A549 (cell line): ENCODE data around the gene ESPNL. TPM values are rescaled to one million over a fixed set of nuclear protein-coding genes. Genes with fewer than 3 reads are reported as not detected.

Experiments
- ATAC-seq, 2 experiments: fragments of 200-7000 bp in 1 of 2; fragments of >200 bp in 1 of 2; cut with Nextera tagmentation in 1 of 2; cut with Tn5 transposase in 1 of 2; 3 replicates each; pipeline versions ENCODE4 v1.8.0 to v1.9.1; 2018 to 2020; ENCODE audit warnings: mild to moderate bottlenecking in 1 of 2, moderate library complexity in 1 of 2
- CTCF ChIA-PET: fragments of 300-600 bp; sonication (Branson Sonifier 250); formaldehyde crosslinking; extraction: SDS; loops from one replicate; lab custom pipeline; 2021; ENCODE audit warnings: antibody characterized with exemption, inconsistent platforms; lab: Yijun Ruan, JAX
- POLR2A ChIA-PET: fragments of 350-600 bp; formaldehyde crosslinking; extraction: SDS; loops from one replicate; lab custom pipeline; 2021; ENCODE audit warnings: antibody characterized with exemption, inconsistent platforms; lab: Yijun Ruan, JAX
- DNase-seq, 2 experiments: peaks; one replicate each; pipeline versions ENCODE4 v3.0.0 to v3.0.0-alpha.2; 2011 to 2016; ENCODE audit warnings: low read depth in 1 of 2, low spot score in 1 of 2
- FAIRE-seq: peaks from 2 replicates; lab custom pipeline; 2011; peaks lifted over from hg19 to GRCh38; lab: Jason Lieb, UNC
- H3K27ac ChIP-seq, 2 experiments: fragments of >200 bp; sonication (Bioruptor Twin); formaldehyde crosslinking; 3 replicates each; pipeline ENCODE4 v1.5.1; 2016 to 2017
- H3K4me1 ChIP-seq: fragments of >200 bp; sonication (Bioruptor Twin); formaldehyde crosslinking; 3 replicates; pipeline ENCODE4 v1.6.1; 2016
- H3K4me2 ChIP-seq: fragments of >200 bp; sonication (Bioruptor Twin); formaldehyde crosslinking; 3 replicates; pipeline ENCODE4 v1.6.1; 2016
- H3K4me3 ChIP-seq: fragments of >200 bp; sonication (Bioruptor Twin); formaldehyde crosslinking; 3 replicates; pipeline ENCODE4 v1.5.1; 2016
- H3K9me3 ChIP-seq: fragments of >200 bp; sonication (Bioruptor Twin); formaldehyde crosslinking; 3 replicates; pipeline ENCODE4 v1.6.1; 2016
- CBX8 ChIP-seq: fragments of 200-600 bp; sonication (generic); IDR thresholded peaks from 2 replicates; pipeline ENCODE4 v1.6.1; 2016
- EP300 ChIP-seq, 2 experiments: fragments of >200 bp; sonication (Bioruptor Twin); formaldehyde crosslinking; IDR thresholded peaks; 2 replicates in 1 of 2; 3 replicates in 1 of 2; pipeline ENCODE4 v1.6.1; 2016 to 2017
- ESRRA ChIP-seq: fragments of 150-350 bp; IDR thresholded peaks from 2 replicates; pipeline ENCODE4 v1.6.1; 2014; ENCODE audit warnings: mild to moderate bottlenecking, low read length, borderline replicate concordance
- FOSB ChIP-seq: fragments of 250-450 bp; sonication (Bioruptor Pico); IDR thresholded peaks from 2 replicates; pipeline ENCODE4 v1.5.0; 2020; ENCODE audit warnings: mild to moderate bottlenecking, moderate library complexity
- HEYL ChIP-seq: fragments of 250-450 bp; sonication (Bioruptor Pico); IDR thresholded peaks from 2 replicates; pipeline ENCODE4 v1.8.0; 2021; ENCODE audit warnings: mild to moderate bottlenecking, moderate library complexity
- HOXA7 ChIP-seq: fragments of 250-450 bp; sonication (Bioruptor Pico); IDR thresholded peaks from 2 replicates; pipeline ENCODE4 v1.5.0; 2020; ENCODE audit warnings: mild to moderate bottlenecking, moderate library complexity
- HOXB13 ChIP-seq: fragments of 250-450 bp; sonication (Bioruptor Pico); IDR thresholded peaks from 2 replicates; pipeline ENCODE4 v1.5.0; 2020; ENCODE audit warnings: low read depth, mild to moderate bottlenecking, moderate library complexity
- JUNB ChIP-seq: fragments of >200 bp; sonication (Bioruptor Twin); formaldehyde crosslinking; IDR thresholded peaks from 2 replicates; pipeline ENCODE4 v1.6.1; 2016
- KDM5A ChIP-seq: fragments of 200-600 bp; sonication (generic); IDR thresholded peaks from 2 replicates; pipeline ENCODE4 v1.6.1; 2016; ENCODE audit warnings: antibody characterized with exemption, mild to moderate bottlenecking
- MYC ChIP-seq: IDR thresholded peaks from 2 replicates; pipeline ENCODE4 v1.6.1; 2012; ENCODE audit warnings: mild to moderate bottlenecking, inconsistent platforms, low read length, improper control_type of control experiment, borderline replicate concordance
- NFE2L2 ChIP-seq: fragments of 150-350 bp; conservative IDR thresholded peaks from 2 replicates; pipeline ENCODE4 v1.6.1; 2014; ENCODE audit warnings: low read length
- PHF8 ChIP-seq: fragments of 200-600 bp; sonication (generic); IDR thresholded peaks from 2 replicates; pipeline ENCODE4 v1.6.1; 2016; ENCODE audit warnings: low read depth, mild to moderate bottlenecking, antibody characterized with exemption, moderate library complexity, borderline replicate concordance
- POLR2AphosphoS2 ChIP-seq: conservative IDR thresholded peaks from 2 replicates; pipeline ENCODE4 v1.6.1; 2012; ENCODE audit warnings: low read length, improper control_type of control experiment, inconsistent platforms
- RARB ChIP-seq: fragments of 250-450 bp; sonication (Bioruptor Pico); IDR thresholded peaks from 2 replicates; pipeline ENCODE4 v1.8.0; 2021; ENCODE audit warnings: mild to moderate bottlenecking, moderate library complexity
- RFX5 ChIP-seq: fragments of 450-650 bp; IDR thresholded peaks from 2 replicates; pipeline ENCODE4 v1.7.1; 2014; ENCODE audit warnings: antibody characterized with exemption, mild to moderate bottlenecking, moderate library complexity
- RNF2 ChIP-seq: fragments of 200-600 bp; sonication (generic); IDR thresholded peaks from 2 replicates; pipeline ENCODE4 v1.6.1; 2016; ENCODE audit warnings: low read depth, mild to moderate bottlenecking, antibody characterized with exemption, moderate library complexity, borderline replicate concordance
- SMC3 ChIP-seq: fragments of >200 bp; sonication (Bioruptor Twin); formaldehyde crosslinking; IDR thresholded peaks from 3 replicates; pipeline ENCODE4 v1.6.1; 2018; ENCODE audit warnings: inconsistent platforms
- TP53 ChIP-seq: fragments of 250-450 bp; sonication (Bioruptor Pico); IDR thresholded peaks from 2 replicates; pipeline ENCODE4 v1.5.0; 2021; ENCODE audit warnings: mild to moderate bottlenecking, moderate library complexity
- ZC3H11A ChIP-seq: fragments of 450-650 bp; IDR thresholded peaks from 2 replicates; pipeline ENCODE4 v1.6.1; 2014; ENCODE audit warnings: antibody characterized with exemption, mild to moderate bottlenecking
- WGBS: methylation state at CpG from one replicate; pipeline ENCODE4 v1.1.6; 2017; ENCODE audit errors: missing lambda C conversion rate; 5-methylcytosine and 5-hydroxymethylcytosine counted together
- polyA plus RNA-seq, 4 experiments: library from polyadenylated mRNA; depleted of rRNA in 3 of 4; stranded (reverse); fragments of >200 nt; fragmentation: RNase III in 1 of 4; extraction: RNeasy Plus Mini Kit Qiagen cat#74134 plus additional on column Dnase treatment in 1 of 4; gene quantifications; 2 replicates in 3 of 4; 3 replicates in 1 of 4; pipeline ENCODE4 v1.2.3, GENCODE V29; 2011 to 2017
- TF ChIP-seq, protein P1 (sequence below): IDR thresholded peaks from 2 replicates; pipeline ENCODE4 v1.6.1; 2012
- TF ChIP-seq, protein P2 (sequence below): IDR thresholded peaks from 2 replicates; pipeline ENCODE4 v1.6.1; 2012

Gene ESPNL
- polyA plus RNA-seq, 2 of the 4 experiments (the other 2 are of a cell fraction): 0.04 to 0.22 TPM

DNA sequence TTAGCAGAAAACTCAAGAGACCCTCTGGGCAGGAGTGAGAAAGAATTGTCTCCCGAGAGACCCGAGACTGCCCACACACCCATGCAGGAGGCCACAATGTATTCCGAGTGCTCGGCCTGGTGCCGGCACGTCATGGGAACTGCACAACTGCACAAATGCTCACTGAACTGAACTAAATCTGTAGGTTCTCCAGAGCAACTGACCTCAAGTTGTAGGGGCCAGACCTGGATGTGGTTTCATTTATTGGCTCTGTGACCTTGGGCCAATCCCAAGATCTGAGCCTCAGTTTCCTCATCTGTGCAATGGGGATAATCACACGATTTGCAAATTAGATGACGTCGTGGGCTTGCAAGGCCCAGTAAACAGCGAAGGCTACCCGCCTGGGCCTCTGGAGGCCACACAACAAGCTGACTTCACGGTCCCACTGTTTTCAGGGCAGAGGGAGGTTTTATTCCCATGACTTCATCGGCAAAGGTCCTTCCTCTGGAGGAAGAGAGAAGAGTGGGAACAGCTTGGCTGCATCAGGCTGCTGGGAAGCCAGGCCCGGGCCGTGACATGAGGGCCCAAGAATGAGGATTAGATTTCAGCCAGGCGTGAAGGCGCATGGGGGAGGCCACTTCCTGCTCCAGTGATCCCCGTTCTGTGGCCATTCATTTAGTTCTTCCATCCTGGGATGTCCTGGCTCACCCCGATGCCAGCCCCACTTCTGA is 55.1 kb downstream of the ESPNL start:
- WGBS: 88% methylated on average over 19 of the region's 19 CpGs
- POLR2A ChIA-PET: no interaction called here
- Histone ChIP-seq H3K4me2 (no peak overlapping the region), H3K9me3 (no peaks in the 10 kb centered on the region), H3K4me3 (no peak overlapping the region)
- DNase-seq (no peak), ATAC-seq (no peak)
- no peak for TF ChIP-seq RFX5
- TF ChIP-seq, protein P1, sequence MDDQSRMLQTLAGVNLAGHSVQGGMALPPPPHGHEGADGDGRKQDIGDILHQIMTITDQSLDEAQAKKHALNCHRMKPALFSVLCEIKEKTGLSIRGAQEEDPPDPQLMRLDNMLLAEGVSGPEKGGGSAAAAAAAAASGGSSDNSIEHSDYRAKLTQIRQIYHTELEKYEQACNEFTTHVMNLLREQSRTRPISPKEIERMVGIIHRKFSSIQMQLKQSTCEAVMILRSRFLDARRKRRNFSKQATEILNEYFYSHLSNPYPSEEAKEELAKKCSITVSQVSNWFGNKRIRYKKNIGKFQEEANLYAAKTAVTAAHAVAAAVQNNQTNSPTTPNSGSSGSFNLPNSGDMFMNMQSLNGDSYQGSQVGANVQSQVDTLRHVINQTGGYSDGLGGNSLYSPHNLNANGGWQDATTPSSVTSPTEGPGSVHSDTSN: no peak
- no peak for TF ChIP-seq RNF2
- no peak for TF ChIP-seq SMC3
- TF ChIP-seq NFE2L2: no peak
- TF ChIP-seq MYC: no peak
- TF ChIP-seq ZC3H11A: no peak
- no peak for TF ChIP-seq TP53 (CRISPR knock-in tag)
- TF ChIP-seq KDM5A: no peak
- no peak for TF ChIP-seq POLR2AphosphoS2
- TF ChIP-seq EP300 (IDR thresholded peaks at IDR 0.05): no peak
- no peak for TF ChIP-seq PHF8
- TF ChIP-seq FOSB (CRISPR knock-in tag): no peak
- no peak for TF ChIP-seq ESRRA
- TF ChIP-seq HOXB13: no peak
- TF ChIP-seq JUNB: no peak
- TF ChIP-seq HEYL (CRISPR knock-in tag): no peak
- TF ChIP-seq, all 56 proteins: peak for 0
- no peak overlapping the region for H3K27ac ChIP-seq
- FAIRE-seq: no peak
- H3K4me1 ChIP-seq: peaks cover 10% of the 10 kb centered on the region; the same call in 2 of the 3 replicates
- CTCF ChIA-PET: no interaction called here

- TF ChIP-seq, protein P2, sequence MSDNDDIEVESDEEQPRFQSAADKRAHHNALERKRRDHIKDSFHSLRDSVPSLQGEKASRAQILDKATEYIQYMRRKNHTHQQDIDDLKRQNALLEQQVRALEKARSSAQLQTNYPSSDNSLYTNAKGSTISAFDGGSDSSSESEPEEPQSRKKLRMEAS: no peak
- TF ChIP-seq HOXB13: no peak
- TF ChIP-seq HOXA7 (CRISPR knock-in tag): no peak
- no peak for TF ChIP-seq RARB
- no peak for ATAC-seq
- no peak for DNase-seq
- no peak overlapping the region for H3K27ac ChIP-seq
- FAIRE-seq: no peak
- WGBS: 72% methylated on average over 18 of the region's 18 CpGs
- H3K9me3 ChIP-seq: no peaks in the 10 kb centered on the region
- H3K4me2 ChIP-seq: no peak overlapping the region
- H3K4me1 ChIP-seq: peaks cover 10% of the 10 kb centered on the region; the same call in 2 of the 3 replicates
- ChIA-PET POLR2A (no interaction called here), CTCF (no interaction called here)
- no peak overlapping the region for H3K4me3 ChIP-seq
These were observed 55.9 kb downstream of the ESPNL start for GRCh38 chr2:238155761-238156694.

GRCh38 chr2:238157506-238158017 is 57.4 kb downstream of the ESPNL start:
- CTCF ChIA-PET: no interaction called here
- 74% methylated on average over 11 of the region's 14 CpGs for WGBS
- Histone ChIP-seq H3K9me3 (no peaks in the 10 kb centered on the region), H3K4me2 (no peak overlapping the region), H3K4me3 (no peak overlapping the region), H3K27ac (no peak overlapping the region)
- DNase-seq (no peak), ATAC-seq (no peak)
- POLR2A ChIA-PET: no interaction called here
- TF ChIP-seq CBX8: no peak
- TF ChIP-seq, all 56 proteins: peak for 0
- FAIRE-seq: no peak
- peaks cover 10% of the 10 kb centered on the region; the same call in 2 of the 3 replicates for H3K4me1 ChIP-seq
